ENCODE measurements around the gene HS3ST3B1.

Gene HS3ST3B1

DNA sequence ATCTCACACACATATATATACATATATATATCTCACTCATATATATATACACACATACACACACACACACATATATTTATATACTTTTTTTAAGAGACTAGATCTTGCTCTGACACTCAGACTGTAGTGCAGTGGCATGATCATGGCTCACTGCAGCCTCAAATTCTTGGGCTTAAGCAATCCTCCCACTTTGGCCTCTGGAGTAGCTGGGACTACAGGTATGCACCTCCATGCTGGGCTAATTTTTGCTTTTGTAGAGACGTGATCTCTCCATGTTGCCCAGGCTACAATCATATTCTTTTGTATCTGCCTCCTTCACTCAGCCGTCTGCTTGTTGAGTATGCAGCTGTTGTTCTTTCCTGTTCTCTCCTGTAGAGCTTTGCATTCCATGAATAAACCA is 60.6 kb downstream of the HS3ST3B1 start:
- H3K9me3 ChIP-seq (ENCODE audit: control extremely low read depth in 1 of 5, control insufficient read depth in 4 of 5, insufficient read depth in 2 of 5, low read depth in 1 of 5, low read length in 4 of 5): no peaks in the 10 kb centered on the region
- no peaks in the 10 kb centered on the region for H3K27me3 ChIP-seq (replicated peaks in 2 of 5; ENCODE audit: control insufficient read depth in 4 of 5, insufficient read depth in 5 of 5, low read length in 4 of 5)
- CTCF ChIA-PET: no interaction called here
- WGBS (ENCODE audit: insufficient coverage): 100% methylated on average over 2 of the region's 2 CpGs
- peaks cover 6 to 24% (median 13%) of the 10 kb centered on the region in 4 experiments for H3K4me1 ChIP-seq (ENCODE audit: control extremely low read depth in 1 of 4, control insufficient read depth in 4 of 4, insufficient read depth in 4 of 4, low read length in 3 of 4)
- DNase-seq: no peak
- no peaks in the 10 kb centered on the region for H3K36me3 ChIP-seq (ENCODE audit: control insufficient read depth in 4 of 4, insufficient read depth in 4 of 4, low read length in 3 of 4)
- H3K4me3 ChIP-seq (ENCODE audit: control insufficient read depth in 1 of 7, extremely low read depth in 1 of 7, insufficient read depth in 4 of 7, low read depth in 2 of 7, low read length in 6 of 7): no peak overlapping the region
- POLR2A ChIA-PET: no interaction called here
- no peak overlapping the region for H3K27ac ChIP-seq (ENCODE audit: insufficient read depth in 1 of 2, low read depth in 1 of 2, low read length in 2 of 2, poor library complexity in 1 of 2, severe bottlenecking in 2 of 2)

DNA sequence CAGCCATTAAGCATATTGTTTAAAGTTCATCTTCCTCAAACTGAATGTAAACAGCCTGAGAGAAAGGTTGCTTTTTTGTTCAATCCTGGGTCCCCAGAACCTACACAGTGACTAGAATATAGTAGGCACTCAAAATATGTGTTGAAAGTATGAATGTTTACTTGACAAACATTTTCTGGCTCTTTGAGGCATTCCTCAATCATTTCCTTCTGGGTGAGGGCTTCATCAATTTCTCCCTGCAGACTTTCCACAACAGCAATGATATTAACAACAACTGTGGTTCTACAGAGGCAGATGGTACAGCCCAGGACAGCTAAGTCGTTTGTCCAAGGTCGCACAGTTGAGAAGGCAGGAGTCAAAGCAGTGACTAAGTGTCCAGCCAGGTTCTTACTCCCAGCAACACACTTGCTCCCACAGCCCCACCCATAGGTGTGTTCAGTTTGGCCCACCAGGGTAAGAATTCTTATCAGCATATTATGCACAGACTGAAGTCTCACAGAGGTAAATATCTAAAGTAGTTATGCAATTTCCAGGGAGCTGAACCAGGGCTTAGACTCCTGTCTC is 61.1 kb downstream of the HS3ST3B1 start:
- Histone ChIP-seq H3K4me1 (ENCODE audit: control extremely low read depth in 1 of 4, control insufficient read depth in 4 of 4, insufficient read depth in 4 of 4, low read length in 3 of 4) (peaks cover 6 to 24% (median 13%) of the 10 kb centered on the region in 4 experiments), H3K9me3 (ENCODE audit: control extremely low read depth in 1 of 5, control insufficient read depth in 4 of 5, insufficient read depth in 2 of 5, low read depth in 1 of 5, low read length in 4 of 5) (no peaks in the 10 kb centered on the region), H3K36me3 (ENCODE audit: control insufficient read depth in 4 of 4, insufficient read depth in 4 of 4, low read length in 3 of 4) (no peaks in the 10 kb centered on the region), H3K27me3 (replicated peaks in 2 of 5; ENCODE audit: control insufficient read depth in 4 of 5, insufficient read depth in 5 of 5, low read length in 4 of 5) (no peaks in the 10 kb centered on the region), H3K4me3 (ENCODE audit: control insufficient read depth in 1 of 7, extremely low read depth in 1 of 7, insufficient read depth in 4 of 7, low read depth in 2 of 7, low read length in 6 of 7) (no peak overlapping the region), H3K27ac (ENCODE audit: insufficient read depth in 1 of 2, low read depth in 1 of 2, low read length in 2 of 2, poor library complexity in 1 of 2, severe bottlenecking in 2 of 2) (no peak overlapping the region)
- ChIA-PET CTCF (no interaction called here), POLR2A (no interaction called here)
- 94% methylated on average over 2 of the region's 2 CpGs for WGBS (ENCODE audit: insufficient coverage)
- DNase-seq: no peak

DNA sequence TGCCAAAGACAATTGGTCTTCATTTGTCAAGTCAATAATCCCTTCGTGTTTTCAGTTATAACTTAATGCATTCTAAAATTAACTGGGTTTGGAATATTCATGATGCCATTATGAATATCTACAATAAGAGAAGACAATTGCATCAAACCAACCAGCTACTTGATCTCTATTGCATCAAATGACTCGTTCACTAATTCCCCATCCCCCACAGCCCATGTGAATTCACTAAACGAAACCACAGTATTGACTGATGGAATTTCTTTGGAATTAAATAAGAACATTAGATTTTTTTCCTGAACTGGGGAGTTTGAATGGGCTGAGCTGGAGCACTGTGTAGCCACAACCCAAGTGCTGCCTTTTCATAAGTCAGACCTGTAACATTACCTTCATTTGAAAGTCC is 65.3 kb downstream of the HS3ST3B1 start:
- no CpG with 5 or more reads among the region's 3 CpGs for WGBS (ENCODE audit: insufficient coverage)
- CTCF ChIA-PET: interaction anchor here (1.6 kb wide), 1 partner anchor 68 kb away, joined by 3 read pairs; no protein-coding TSS in a partner anchor
- Histone ChIP-seq H3K27ac (ENCODE audit: insufficient read depth in 1 of 2, low read depth in 1 of 2, low read length in 2 of 2, poor library complexity in 1 of 2, severe bottlenecking in 2 of 2) (no peak overlapping the region), H3K9me3 (ENCODE audit: control extremely low read depth in 1 of 5, control insufficient read depth in 4 of 5, insufficient read depth in 2 of 5, low read depth in 1 of 5, low read length in 4 of 5) (no peaks in the 10 kb centered on the region), H3K36me3 (ENCODE audit: control insufficient read depth in 4 of 4, insufficient read depth in 4 of 4, low read length in 3 of 4) (no peaks in the 10 kb centered on the region), H3K27me3 (replicated peaks in 2 of 5; ENCODE audit: control insufficient read depth in 4 of 5, insufficient read depth in 5 of 5, low read length in 4 of 5) (no peaks in the 10 kb centered on the region), H3K4me1 (ENCODE audit: control extremely low read depth in 1 of 4, control insufficient read depth in 4 of 4, insufficient read depth in 4 of 4, low read length in 3 of 4) (no peaks in the 10 kb centered on the region), H3K4me3 (ENCODE audit: control insufficient read depth in 1 of 7, extremely low read depth in 1 of 7, insufficient read depth in 4 of 7, low read depth in 2 of 7, low read length in 6 of 7) (no peak overlapping the region)
- DNase-seq: no peak
- POLR2A ChIA-PET: no interaction called here

DNA sequence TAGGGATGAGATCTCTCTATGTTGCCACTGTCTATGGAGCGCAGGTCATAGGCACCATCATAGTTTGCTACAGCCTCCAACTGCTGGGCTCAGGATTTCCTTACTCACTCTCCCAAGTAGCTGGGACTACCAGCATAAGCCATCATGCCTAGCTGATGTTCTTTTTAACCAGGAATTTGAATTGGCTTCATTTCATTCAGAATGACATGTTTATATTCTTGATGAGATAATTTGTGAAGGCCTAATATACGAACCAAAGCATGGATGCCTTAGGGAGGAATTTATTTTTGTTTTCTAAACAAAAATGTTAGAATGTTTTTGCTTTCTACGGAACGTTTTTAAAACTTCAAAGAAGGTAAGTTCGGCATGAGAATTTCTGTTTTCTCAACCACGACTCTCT is 71.6 kb downstream of the HS3ST3B1 start:
- Histone ChIP-seq H3K9me3 (ENCODE audit: control extremely low read depth in 1 of 5, control insufficient read depth in 4 of 5, insufficient read depth in 2 of 5, low read depth in 1 of 5, low read length in 4 of 5) (no peaks in the 10 kb centered on the region), H3K36me3 (ENCODE audit: control insufficient read depth in 4 of 4, insufficient read depth in 4 of 4, low read length in 3 of 4) (no peaks in the 10 kb centered on the region), H3K4me3 (ENCODE audit: control insufficient read depth in 1 of 7, extremely low read depth in 1 of 7, insufficient read depth in 4 of 7, low read depth in 2 of 7, low read length in 6 of 7) (no peak overlapping the region), H3K4me1 (ENCODE audit: control extremely low read depth in 1 of 4, control insufficient read depth in 4 of 4, insufficient read depth in 4 of 4, low read length in 3 of 4) (no peaks in the 10 kb centered on the region), H3K27ac (ENCODE audit: insufficient read depth in 1 of 2, low read depth in 1 of 2, low read length in 2 of 2, poor library complexity in 1 of 2, severe bottlenecking in 2 of 2) (no peak overlapping the region), H3K27me3 (replicated peaks in 2 of 5; ENCODE audit: control insufficient read depth in 4 of 5, insufficient read depth in 5 of 5, low read length in 4 of 5) (no peaks in the 10 kb centered on the region)
- ChIA-PET CTCF (no interaction called here), POLR2A (no interaction called here)
- WGBS (ENCODE audit: insufficient coverage): 97% methylated on average over 5 of the region's 6 CpGs
- DNase-seq: no peak

DNA sequence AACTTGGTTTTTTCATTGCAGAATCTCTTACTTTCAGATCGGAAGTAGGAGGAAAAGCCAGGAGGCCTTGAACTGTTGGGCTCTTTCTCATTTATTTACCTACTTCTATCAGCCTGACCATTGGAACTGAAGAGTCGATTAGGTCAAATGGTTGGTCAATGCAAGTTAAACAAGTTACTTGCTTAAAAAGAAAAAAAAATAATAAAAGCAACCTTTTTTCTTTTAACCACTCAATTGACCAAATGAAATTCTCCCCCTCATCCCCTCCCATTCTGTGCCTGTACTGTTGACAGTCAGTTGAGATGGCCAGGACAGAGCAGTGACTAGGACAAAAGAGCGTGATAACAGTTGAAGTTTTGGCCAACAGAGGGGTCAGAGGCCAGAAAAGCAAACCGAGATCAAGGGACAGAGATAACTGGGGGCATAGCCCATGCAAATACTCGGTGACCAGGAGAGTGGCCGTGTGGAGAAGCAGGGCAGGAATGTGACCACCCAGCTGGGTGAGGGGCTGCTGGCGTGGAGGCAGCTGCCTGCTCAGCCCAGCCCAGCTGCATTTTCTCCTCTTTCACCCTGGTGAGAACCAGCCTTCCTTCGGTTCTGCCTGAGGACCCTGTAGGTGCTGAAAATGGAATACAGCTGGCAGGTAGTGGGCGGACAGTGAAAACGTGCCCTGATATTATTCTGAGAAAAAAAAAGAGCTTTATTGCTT is 72.2 kb downstream of the HS3ST3B1 start:
- H3K27me3 ChIP-seq (replicated peaks in 2 of 5; ENCODE audit: control insufficient read depth in 4 of 5, insufficient read depth in 5 of 5, low read length in 4 of 5): no peaks in the 10 kb centered on the region
- WGBS (ENCODE audit: insufficient coverage): 97% methylated on average over 9 of the region's 10 CpGs
- H3K4me3 ChIP-seq (ENCODE audit: control insufficient read depth in 1 of 7, extremely low read depth in 1 of 7, insufficient read depth in 4 of 7, low read depth in 2 of 7, low read length in 6 of 7): no peak overlapping the region
- ChIA-PET POLR2A (interaction anchor here (0.7 kb wide), 1 partner anchor 303 kb away, joined by 4 read pairs; no protein-coding TSS in a partner anchor), CTCF (no interaction called here)
- DNase-seq: no peak
- no peak overlapping the region for H3K27ac ChIP-seq (ENCODE audit: insufficient read depth in 1 of 2, low read depth in 1 of 2, low read length in 2 of 2, poor library complexity in 1 of 2, severe bottlenecking in 2 of 2)
- H3K36me3 ChIP-seq (ENCODE audit: control insufficient read depth in 4 of 4, insufficient read depth in 4 of 4, low read length in 3 of 4): no peaks in the 10 kb centered on the region
- no peaks in the 10 kb centered on the region for H3K4me1 ChIP-seq (ENCODE audit: control extremely low read depth in 1 of 4, control insufficient read depth in 4 of 4, insufficient read depth in 4 of 4, low read length in 3 of 4)
- no peaks in the 10 kb centered on the region for H3K9me3 ChIP-seq (ENCODE audit: control extremely low read depth in 1 of 5, control insufficient read depth in 4 of 5, insufficient read depth in 2 of 5, low read depth in 1 of 5, low read length in 4 of 5)

GRCh38 chr17:14373614-14374259 is 72.9 kb downstream of the HS3ST3B1 start:
- Histone ChIP-seq H3K27me3 (replicated peaks in 2 of 5; ENCODE audit: control insufficient read depth in 4 of 5, insufficient read depth in 5 of 5, low read length in 4 of 5) (no peaks in the 10 kb centered on the region), H3K4me3 (ENCODE audit: control insufficient read depth in 1 of 7, extremely low read depth in 1 of 7, insufficient read depth in 4 of 7, low read depth in 2 of 7, low read length in 6 of 7) (no peak overlapping the region), H3K9me3 (ENCODE audit: control extremely low read depth in 1 of 5, control insufficient read depth in 4 of 5, insufficient read depth in 2 of 5, low read depth in 1 of 5, low read length in 4 of 5) (no peaks in the 10 kb centered on the region), H3K27ac (ENCODE audit: insufficient read depth in 1 of 2, low read depth in 1 of 2, low read length in 2 of 2, poor library complexity in 1 of 2, severe bottlenecking in 2 of 2) (no peak overlapping the region), H3K36me3 (ENCODE audit: control insufficient read depth in 4 of 4, insufficient read depth in 4 of 4, low read length in 3 of 4) (no peaks in the 10 kb centered on the region), H3K4me1 (ENCODE audit: control extremely low read depth in 1 of 4, control insufficient read depth in 4 of 4, insufficient read depth in 4 of 4, low read length in 3 of 4) (no peaks in the 10 kb centered on the region)
- WGBS (ENCODE audit: insufficient coverage): 89% methylated on average over 7 of the region's 8 CpGs
- ChIA-PET CTCF (no interaction called here), POLR2A (interaction anchor here (0.7 kb wide), 1 partner anchor 304 kb away, joined by 4 read pairs; no protein-coding TSS in a partner anchor)
- no peak for DNase-seq

- CTCF ChIA-PET: no interaction called here
- no peak for DNase-seq
- no peaks in the 10 kb centered on the region for H3K4me1 ChIP-seq (ENCODE audit: control extremely low read depth in 1 of 4, control insufficient read depth in 4 of 4, insufficient read depth in 4 of 4, low read length in 3 of 4)
- H3K9me3 ChIP-seq (ENCODE audit: control extremely low read depth in 1 of 5, control insufficient read depth in 4 of 5, insufficient read depth in 2 of 5, low read depth in 1 of 5, low read length in 4 of 5): no peaks in the 10 kb centered on the region
- no CpG with 5 or more reads among the region's 1 CpG for WGBS (ENCODE audit: insufficient coverage)
- H3K27ac ChIP-seq (ENCODE audit: insufficient read depth in 1 of 2, low read depth in 1 of 2, low read length in 2 of 2, poor library complexity in 1 of 2, severe bottlenecking in 2 of 2): no peak overlapping the region
- POLR2A ChIA-PET: no interaction called here
- H3K36me3 ChIP-seq (ENCODE audit: control insufficient read depth in 4 of 4, insufficient read depth in 4 of 4, low read length in 3 of 4): no peaks in the 10 kb centered on the region
- H3K27me3 ChIP-seq (replicated peaks in 2 of 5; ENCODE audit: control insufficient read depth in 4 of 5, insufficient read depth in 5 of 5, low read length in 4 of 5): no peaks in the 10 kb centered on the region
- no peak overlapping the region for H3K4me3 ChIP-seq (ENCODE audit: control insufficient read depth in 1 of 7, extremely low read depth in 1 of 7, insufficient read depth in 4 of 7, low read depth in 2 of 7, low read length in 6 of 7)
Measured at GRCh38 chr17:14374268-14374667, 73.4 kb downstream of the HS3ST3B1 start.

All from common myeloid progenitor, CD34-positive (primary cell).